ENCODE measurements around the gene KIRREL2.
"Not testable (repeated sequence)": the region's sequence is repeated elsewhere in the genome, so short reads cannot be mapped to it uniquely, and the experiment has no call there.

The KIRREL2 gene

GRCh38 chr19:35869327-35870123 lies 12.8 kb downstream of the KIRREL2 start:
- no peak for DNase-seq (ENCODE audit: low spot score)

- not testable (repeated sequence) for DNase-seq (ENCODE audit: low spot score)
Observed at GRCh38 chr19:35870124-35870736, 13.5 kb downstream of the KIRREL2 start.

- no peak for DNase-seq (ENCODE audit: low spot score)
Observed at GRCh38 chr19:35870798-35871197, 14.1 kb downstream of the KIRREL2 start.

GRCh38 chr19:35871611-35872010 lies 14.9 kb downstream of the KIRREL2 start:
- no peak for DNase-seq (ENCODE audit: low spot score)

GRCh38 chr19:35872180-35872579 lies 15.5 kb downstream of the KIRREL2 start:
- DNase-seq (ENCODE audit: low spot score), result no peak

- DNase-seq (ENCODE audit: low spot score), result no peak
Observed at GRCh38 chr19:35874392-35874930, 17.8 kb downstream of the KIRREL2 start.

- DNase-seq (ENCODE audit: low spot score), result no peak
Observed at GRCh38 chr19:35879068-35879467, 22.4 kb downstream of the KIRREL2 start.

- peak; percentile 91 for DNase-seq (ENCODE audit: low spot score)
Observed at GRCh38 chr19:35879770-35880317, 23.1 kb downstream of the KIRREL2 start.

- DNase-seq (ENCODE audit: low spot score), result no peak
Observed at GRCh38 chr19:35882114-35882832, 25.6 kb downstream of the KIRREL2 start.

GRCh38 chr19:35883882-35884281 lies 27.2 kb downstream of the KIRREL2 start:
- DNase-seq (ENCODE audit: low spot score), result no peak

GRCh38 chr19:35885225-35885738 lies 28.6 kb downstream of the KIRREL2 start:
- DNase-seq (ENCODE audit: low spot score), result no peak

- DNase-seq (ENCODE audit: low spot score), result no peak
Observed at GRCh38 chr19:35885904-35886303, 29.2 kb downstream of the KIRREL2 start.

- DNase-seq (ENCODE audit: low spot score), result no peak
Observed at GRCh38 chr19:35887197-35887596, 30.5 kb downstream of the KIRREL2 start.

- DNase-seq (ENCODE audit: low spot score), result no peak
Observed at GRCh38 chr19:35888398-35888797, 31.7 kb downstream of the KIRREL2 start.

- DNase-seq (ENCODE audit: low spot score), result no peak
Observed at GRCh38 chr19:35889370-35890112, 32.8 kb downstream of the KIRREL2 start.

GRCh38 chr19:35890113-35890650 lies 33.5 kb downstream of the KIRREL2 start:
- no peak for DNase-seq (ENCODE audit: low spot score)

- not testable (repeated sequence) for DNase-seq (ENCODE audit: low spot score)
Observed at GRCh38 chr19:35891819-35892218, 35.1 kb downstream of the KIRREL2 start.

GRCh38 chr19:35894342-35894741 lies 37.6 kb downstream of the KIRREL2 start:
- DNase-seq (ENCODE audit: low spot score), result no peak

- DNase-seq (ENCODE audit: low spot score), result no peak
Observed at GRCh38 chr19:35895911-35896642, 39.4 kb downstream of the KIRREL2 start.

- DNase-seq (ENCODE audit: low spot score), result no peak
Observed at GRCh38 chr19:35896643-35897040, 39.9 kb downstream of the KIRREL2 start.
